ENCODE data around the gene ETDC.
"Not testable (repeated sequence)": the region's sequence is repeated elsewhere in the genome, so short reads cannot be mapped to it uniquely, and the experiment has no call there.

ETDC gene

DNA sequence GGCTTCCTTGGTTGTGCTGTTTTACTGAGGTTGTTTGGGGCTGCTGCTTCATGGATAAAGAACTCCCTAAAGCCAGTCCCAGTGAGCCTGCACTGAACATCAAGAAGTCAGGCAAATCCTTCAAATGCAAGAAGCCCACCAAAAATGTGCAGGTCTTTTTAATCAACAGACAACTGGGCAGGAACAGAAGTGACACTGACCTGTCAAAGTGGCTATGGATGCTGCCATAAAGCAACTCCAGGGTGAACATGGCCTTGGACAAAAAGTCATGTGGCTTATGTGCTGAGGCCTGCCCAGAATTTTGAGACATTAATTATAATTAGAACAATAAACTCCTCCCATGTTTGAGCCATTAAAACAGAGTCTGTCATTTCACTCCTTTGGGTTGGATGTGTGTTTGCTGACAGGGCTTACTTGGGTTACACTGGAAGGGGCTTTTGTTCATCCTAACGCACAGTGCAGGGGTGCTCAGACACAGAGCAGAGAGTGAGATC is at the start of gene ETDC:
ETDC (plus strand) TSS at position 51 of the 494 bp plus-strand sequence; CDS start at position 51, 0 bp downstream.
- no peak for DNase-seq (ENCODE audit: low spot score)

GRCh38 chrX:135260976-135261375 is 48.3 kb upstream of the ETDC start:
- not testable (repeated sequence) for DNase-seq (ENCODE audit: low spot score)

DNA sequence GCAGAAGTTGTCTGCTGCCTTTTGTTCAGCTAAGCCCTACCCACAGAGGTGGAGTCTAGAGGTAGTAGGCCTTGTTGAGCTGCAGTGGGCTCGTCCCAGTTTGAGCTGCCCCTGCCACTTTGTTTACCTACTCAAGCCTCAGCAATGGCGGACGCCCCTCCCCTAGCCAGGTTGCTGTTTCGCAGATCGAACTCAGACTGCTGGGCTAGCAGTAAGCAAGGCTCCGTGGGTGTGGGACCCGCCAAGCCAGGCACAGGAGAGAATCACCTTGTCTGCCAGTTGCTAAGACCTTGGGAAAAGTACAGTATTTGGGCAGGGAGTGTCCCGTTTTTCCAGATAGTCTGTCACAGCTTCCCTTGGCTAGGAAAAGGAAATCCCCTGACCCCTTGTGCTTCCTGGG is 45.9 kb upstream of the ETDC start:
- not testable (repeated sequence) for DNase-seq (ENCODE audit: low spot score)

DNA sequence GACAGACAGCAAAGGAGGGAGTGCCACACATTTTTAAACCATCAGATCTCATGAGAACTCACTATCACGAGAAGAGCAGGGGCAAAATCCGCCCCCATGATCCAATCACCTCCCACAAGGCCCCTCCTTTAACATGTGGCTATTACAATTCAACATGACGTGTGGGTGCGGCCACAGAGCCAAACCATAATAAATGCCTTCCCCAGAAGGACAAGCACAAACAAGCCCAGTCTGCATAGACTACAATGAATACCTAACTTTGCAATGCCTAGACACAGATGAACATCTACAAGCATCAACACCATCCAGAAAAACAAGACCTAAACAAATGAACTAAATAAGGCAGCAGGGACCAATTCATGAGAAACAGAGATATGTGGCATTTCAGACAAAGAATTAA is 45.1 kb upstream of the ETDC start:
- no peak for DNase-seq (ENCODE audit: low spot score)

DNA sequence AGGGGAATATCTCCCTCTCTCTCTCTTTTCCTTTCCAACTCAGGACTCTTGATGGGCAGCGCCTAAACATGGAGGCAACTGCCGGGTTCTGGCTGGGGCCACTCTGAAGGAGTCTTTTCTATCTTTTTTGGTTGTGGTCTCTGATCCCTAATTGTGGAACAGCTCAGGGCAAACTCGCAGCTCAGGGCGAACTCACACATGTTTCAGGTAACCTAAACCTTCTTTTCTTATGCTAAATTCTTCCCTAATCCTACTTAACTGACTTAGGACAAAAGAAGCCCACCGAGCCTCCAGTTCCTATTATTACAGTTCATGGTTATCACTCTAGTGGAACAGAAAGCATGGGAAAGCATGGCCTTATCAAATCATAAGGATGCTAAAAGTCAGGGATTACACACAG is 36.1 kb upstream of the ETDC start:
- no peak for DNase-seq (ENCODE audit: low spot score)

GRCh38 chrX:135275973-135276372 is 33.3 kb upstream of the ETDC start:
- DNase-seq (ENCODE audit: low spot score): no peak

- no peak for DNase-seq (ENCODE audit: low spot score)
Measured at GRCh38 chrX:135287266-135287823, 21.9 kb upstream of the ETDC start.

DNA sequence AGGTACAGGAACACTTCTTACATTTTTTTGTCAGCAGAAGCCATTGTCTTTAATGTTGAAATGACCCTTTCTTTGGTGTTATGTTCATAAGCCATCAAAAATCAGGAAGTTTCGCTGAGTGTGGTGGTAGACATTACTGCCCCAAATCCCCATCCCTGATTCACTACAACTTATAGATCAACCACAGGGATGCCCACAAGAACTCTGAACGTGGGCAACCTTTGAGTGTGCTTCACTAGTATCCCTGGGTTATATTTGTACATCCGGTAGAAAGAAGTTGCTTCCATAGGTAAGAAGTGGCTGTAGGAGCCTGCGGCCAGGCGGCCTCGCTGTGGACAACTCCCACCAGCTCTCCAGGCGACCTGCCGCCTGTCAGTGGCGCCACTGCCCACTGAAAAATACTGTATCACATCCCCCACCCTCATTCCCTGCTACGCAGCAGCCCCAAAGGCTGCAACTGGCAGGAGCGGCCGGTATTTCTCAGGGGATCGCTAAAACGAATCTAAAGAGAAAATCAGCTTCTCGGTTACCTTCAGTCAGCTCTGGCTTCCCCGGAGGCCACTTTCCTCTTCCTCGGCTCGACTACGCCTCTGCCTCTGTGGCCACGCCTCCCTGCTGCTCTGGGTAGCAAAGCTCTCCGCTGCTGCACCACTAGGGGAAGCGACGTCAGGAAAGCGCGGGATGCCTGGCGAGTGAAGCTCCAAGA is 13.9 kb upstream of the ETDC start:
- DNase-seq (ENCODE audit: low spot score): peak; percentile 40

DNA sequence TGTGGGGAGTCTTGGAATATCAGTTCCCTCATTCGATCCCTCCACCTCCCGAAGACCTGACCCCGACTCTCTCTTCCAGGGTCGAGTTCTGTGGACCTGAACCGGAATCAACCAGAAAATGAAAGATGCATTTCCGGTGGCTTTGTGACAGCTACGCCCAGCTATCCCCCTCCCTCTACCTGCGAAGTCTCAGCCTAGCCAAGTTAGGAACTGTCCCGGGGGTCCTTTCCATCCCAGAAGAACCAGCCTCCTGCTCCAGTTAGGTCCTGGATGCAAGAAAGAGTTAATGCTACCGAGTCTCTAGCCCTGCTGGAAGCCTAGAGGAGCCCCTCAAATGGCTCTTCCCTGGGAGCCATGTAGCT is 13.4 kb upstream of the ETDC start:
- no peak for DNase-seq (ENCODE audit: low spot score)

GRCh38 chrX:135302269-135302873 is 6.9 kb upstream of the ETDC start:
- no peak for DNase-seq (ENCODE audit: low spot score)

DNA sequence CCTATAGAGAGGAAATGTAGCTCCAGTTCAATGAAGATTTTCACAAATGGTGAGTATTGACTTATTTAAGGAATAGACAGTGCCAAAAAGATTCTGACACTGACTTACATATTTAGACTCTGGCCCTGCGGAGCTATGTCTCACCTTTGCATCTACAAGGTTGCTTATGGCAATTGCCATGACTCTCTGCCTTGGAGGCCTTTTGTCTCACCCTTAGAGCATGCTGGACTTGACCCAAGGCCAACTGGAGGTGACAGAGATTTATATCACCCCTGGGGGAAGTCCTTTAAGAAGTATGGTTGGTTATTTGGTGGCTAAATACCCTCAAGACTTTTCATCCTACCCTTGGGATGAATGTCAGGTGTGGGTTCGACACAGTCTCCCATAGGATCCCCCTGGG is 4.5 kb upstream of the ETDC start:
- no peak for DNase-seq (ENCODE audit: low spot score)

DNA sequence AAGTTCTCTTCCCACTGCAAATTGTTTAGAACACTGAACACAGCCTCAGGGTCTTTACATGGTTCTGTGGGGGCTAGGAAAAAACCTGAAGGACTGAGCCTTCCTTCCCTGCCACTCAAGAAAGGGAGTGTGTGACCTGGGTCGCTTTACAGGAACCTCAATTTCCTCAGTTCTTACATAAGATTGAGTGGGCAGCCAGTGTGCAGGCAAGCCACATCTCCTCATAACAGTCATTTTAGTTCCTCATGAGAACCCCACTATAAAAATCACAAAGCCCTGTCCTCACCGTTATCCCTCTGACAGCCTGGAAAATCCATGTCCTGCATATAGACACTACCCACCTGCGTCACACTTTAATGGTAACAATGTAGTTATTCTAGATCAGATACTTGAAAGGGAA is 2.1 kb upstream of the ETDC start:
- DNase-seq (ENCODE audit: low spot score): no peak

GRCh38 chrX:135308345-135308855 is 880 bp upstream of the ETDC start:
- DNase-seq (ENCODE audit: low spot score): no peak

GRCh38 chrX:135315864-135316263 is 6.6 kb downstream of the ETDC start:
- no peak for DNase-seq (ENCODE audit: low spot score)

GRCh38 chrX:135324463-135324862 is 15.2 kb downstream of the ETDC start:
- no peak for DNase-seq (ENCODE audit: low spot score)

DNA sequence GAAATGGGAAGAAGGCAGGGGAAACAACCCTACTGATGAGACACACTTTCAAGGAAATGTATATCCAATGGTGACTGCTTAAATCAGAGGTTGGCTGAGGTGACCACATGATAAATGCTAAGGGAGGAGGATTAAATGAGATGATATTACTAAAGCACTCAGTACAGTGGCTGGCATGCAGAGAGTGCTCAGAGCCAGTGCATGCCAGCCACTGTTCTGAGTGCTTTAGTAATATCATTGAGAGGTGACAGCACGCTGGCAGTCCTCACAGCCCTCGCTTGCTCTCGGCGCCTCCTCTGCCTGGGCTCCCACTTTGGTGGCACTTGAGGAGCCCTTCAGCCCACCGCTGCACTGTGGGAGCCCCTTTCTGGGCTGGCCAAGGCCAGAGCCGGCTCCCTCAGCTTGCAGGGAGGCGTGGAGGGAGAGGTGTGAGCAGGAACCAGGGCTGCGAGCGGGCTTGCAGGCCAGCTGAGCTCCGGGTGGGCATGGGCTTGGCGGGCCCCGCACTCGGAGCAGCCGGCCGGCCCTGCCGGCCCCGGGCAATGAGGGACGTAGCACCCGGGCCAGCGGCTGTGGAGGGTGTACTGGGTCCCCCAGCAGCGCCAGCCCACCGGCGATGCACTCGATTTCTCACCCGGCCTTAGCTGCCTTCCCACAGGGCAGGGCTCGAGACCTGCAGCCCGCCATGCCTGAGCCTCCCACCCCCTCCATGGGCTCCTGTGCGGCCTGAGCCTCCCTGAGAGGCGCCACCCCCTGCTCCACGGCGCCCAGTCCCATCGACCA is 15.9 kb downstream of the ETDC start:
- DNase-seq (ENCODE audit: low spot score): not testable (repeated sequence)

GRCh38 chrX:135327299-135327698 is 18.0 kb downstream of the ETDC start:
- no peak for DNase-seq (ENCODE audit: low spot score)

DNA sequence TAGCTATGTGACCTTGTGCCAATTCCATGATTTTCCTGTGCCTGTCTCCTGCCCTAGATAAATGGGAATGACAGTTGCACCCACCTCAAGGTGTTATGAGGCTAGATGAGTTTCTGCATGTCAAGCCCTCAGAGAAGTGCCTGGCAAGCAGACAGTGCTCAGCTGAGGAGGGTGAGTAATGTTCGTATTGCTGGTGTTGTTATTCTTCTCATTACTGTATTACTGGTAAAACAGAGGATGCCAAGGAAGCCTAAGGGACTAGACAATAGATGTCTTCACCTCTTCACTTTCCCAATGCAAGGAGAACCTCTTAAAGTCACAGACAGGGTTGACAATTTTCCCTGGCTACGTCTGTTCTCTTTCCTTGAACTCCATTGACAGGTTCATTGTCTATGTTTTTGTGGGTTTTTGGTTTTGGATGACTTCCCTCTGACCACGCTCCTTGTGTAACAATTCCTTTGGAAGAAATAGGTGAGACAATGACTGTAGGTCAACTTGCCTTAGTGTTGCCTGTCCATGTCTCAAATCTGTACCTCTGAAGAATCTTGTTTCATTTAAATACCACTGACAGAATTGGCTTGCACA is 19.2 kb downstream of the ETDC start:
- DNase-seq (ENCODE audit: low spot score): no peak

DNA sequence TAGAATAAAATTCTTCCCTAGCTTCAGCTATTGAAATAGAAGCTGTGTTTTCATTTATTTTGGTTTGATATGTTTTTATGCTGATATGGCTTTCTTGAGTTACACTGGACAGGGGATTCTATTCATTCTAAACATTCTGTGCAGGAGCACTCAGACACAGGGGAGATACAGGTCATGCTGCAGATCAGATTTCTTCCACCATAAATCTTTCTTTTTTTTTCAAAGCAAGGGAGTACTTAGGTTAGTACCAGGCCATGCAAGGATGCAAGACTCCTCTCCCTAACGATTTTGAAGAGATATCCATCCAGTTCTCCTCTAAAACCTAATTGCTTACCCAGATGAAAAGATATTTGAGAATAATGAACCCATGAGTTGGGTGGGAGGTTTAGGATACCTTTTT is 21.4 kb downstream of the ETDC start:
- no peak for DNase-seq (ENCODE audit: low spot score)

DNA sequence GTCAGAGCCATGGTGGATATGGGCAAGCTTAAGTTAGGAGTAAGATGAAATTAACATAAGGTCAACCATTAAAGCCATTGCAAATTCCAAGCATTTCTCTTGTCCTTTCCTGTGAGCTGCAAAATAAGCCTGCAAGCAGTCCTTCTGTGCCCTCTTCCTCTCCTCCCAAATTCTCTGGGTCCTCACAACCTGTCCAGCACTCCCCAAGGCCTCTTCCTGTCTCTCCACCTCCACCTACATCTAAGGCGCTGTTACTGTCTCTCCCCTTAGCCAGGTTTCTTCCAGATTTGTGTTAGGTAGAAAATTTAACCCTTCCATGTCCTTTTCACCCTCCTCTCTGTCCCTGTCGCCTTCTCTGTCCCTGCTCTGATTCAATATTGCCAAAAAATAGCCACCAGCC is 22.2 kb downstream of the ETDC start:
- no peak for DNase-seq (ENCODE audit: low spot score)

DNA sequence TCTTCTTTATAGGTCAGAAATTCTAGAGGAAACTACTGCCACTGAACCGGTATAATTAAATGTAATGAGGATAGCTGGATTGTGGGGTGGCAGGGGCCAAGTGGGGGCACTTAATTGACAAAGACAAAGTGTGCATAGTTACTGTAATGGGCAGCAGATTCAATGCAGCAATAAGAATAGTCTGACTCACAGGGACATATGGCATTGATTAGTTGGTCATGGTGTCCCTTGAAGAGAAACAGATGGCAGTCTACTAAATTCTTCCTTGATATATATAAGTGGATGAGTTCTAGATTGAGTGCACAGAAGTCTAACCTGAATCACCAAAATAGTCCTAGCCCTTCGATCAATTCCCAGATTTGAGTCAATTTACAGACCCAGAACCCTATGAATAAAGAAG is 31.6 kb downstream of the ETDC start:
- DNase-seq (ENCODE audit: low spot score): no peak

DNA sequence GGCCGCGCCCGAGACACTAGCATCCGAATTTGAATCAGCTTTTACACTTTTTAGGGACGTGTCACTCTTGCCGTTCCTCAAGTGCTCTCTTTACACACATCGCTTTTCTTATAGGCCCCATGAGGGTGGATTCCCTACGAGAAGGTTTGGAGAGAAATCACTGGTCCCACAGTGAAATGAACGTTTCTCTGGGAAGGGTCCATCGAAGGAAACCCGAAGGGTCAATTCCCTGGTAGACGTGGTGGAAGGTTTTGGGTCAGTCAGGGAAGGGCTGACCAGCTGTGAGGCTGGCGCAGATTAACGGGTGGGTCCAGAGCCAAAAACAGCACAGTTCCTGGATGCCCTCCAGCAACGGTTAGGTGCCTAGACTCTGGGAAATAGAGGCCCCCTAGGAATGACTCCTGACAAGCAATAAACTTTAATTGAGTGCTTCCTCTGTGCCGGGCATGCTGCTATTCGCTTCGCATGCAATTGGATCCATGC is 35.9 kb downstream of the ETDC start:
- DNase-seq (ENCODE audit: low spot score): no peak
